Sigmoid colon (tissue), 3 donors: ENCODE data around the gene GTF2E1.
"Not testable (repeated sequence)": the region's sequence is repeated elsewhere in the genome, so short reads cannot be mapped to it uniquely, and the experiment has no call there.

Experiments
- POLR2A ChIP-seq, 2 donors: fragments of 450-650 bp; IDR thresholded peaks; one replicate each; pipeline ENCODE4 v1.6.1; 2016; ENCODE audit warnings: antibody characterized with exemption in 2 of 2, mild to moderate bottlenecking in 2 of 2, moderate library complexity in 2 of 2
- TF ChIP-seq, protein P1 (sequence below), 4 experiments: fragments of 450-650 bp in 3 of 4; fragments of 200-600 bp in 1 of 4; IDR thresholded peaks; one replicate each; pipeline ENCODE4 v1.5.1; 2016 to 2019; ENCODE audit warnings: antibody characterized with exemption in 4 of 4, mild to moderate bottlenecking in 3 of 4, moderate library complexity in 2 of 4

- TF ChIP-seq, protein P1, sequence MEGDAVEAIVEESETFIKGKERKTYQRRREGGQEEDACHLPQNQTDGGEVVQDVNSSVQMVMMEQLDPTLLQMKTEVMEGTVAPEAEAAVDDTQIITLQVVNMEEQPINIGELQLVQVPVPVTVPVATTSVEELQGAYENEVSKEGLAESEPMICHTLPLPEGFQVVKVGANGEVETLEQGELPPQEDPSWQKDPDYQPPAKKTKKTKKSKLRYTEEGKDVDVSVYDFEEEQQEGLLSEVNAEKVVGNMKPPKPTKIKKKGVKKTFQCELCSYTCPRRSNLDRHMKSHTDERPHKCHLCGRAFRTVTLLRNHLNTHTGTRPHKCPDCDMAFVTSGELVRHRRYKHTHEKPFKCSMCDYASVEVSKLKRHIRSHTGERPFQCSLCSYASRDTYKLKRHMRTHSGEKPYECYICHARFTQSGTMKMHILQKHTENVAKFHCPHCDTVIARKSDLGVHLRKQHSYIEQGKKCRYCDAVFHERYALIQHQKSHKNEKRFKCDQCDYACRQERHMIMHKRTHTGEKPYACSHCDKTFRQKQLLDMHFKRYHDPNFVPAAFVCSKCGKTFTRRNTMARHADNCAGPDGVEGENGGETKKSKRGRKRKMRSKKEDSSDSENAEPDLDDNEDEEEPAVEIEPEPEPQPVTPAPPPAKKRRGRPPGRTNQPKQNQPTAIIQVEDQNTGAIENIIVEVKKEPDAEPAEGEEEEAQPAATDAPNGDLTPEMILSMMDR (IDR thresholded peaks at IDR 0.05): not testable (repeated sequence)
- not testable (repeated sequence) for TF ChIP-seq POLR2A (IDR thresholded peaks at IDR 0.05)
Observed at GRCh38 chr3:120719167-120719834, 23.2 kb upstream of the GTF2E1 start.
